Medulla oblongata (tissue), 1 donor: Measurements from ENCODE around the gene TRIM74.
"Not testable (repeated sequence)": the region's sequence is repeated elsewhere in the genome, so short reads cannot be mapped to it uniquely, and the experiment has no call there.

Experiments
- DNase-seq: peaks from one replicate; pipeline ENCODE4 v3.0.0-alpha.2; 2015; ENCODE audit errors: extremely low spot score

TRIM74 gene

GRCh38 chr7:72968980-72969516, at the start of gene TRIM74:
TSS of gene TRIM74 (minus strand) at chr7:72969466. CDS start at chr7:72966157, 3,309 bp downstream.
- DNase-seq: not testable (repeated sequence)

DNA sequence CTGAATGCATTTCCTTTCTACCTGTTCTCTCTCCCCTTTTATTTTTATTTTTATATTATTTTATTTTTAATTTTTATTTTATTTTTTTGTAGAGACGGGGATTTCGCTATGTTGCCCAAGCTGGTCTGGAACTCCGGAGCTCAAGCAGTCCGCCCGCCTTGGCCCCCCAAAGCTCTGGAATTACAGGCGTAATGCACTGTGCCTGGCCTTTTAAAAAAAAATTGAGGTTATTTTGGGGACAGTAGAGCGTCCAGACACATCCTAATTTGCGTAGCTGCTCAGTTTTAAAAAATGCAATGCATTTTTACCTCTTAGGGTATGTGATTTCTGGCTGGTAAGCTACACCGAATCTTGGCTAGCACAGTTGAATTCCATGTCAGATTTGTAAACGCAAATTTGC, 37.2 kb upstream of the TRIM74 start:
- not testable (repeated sequence) for DNase-seq

DNA sequence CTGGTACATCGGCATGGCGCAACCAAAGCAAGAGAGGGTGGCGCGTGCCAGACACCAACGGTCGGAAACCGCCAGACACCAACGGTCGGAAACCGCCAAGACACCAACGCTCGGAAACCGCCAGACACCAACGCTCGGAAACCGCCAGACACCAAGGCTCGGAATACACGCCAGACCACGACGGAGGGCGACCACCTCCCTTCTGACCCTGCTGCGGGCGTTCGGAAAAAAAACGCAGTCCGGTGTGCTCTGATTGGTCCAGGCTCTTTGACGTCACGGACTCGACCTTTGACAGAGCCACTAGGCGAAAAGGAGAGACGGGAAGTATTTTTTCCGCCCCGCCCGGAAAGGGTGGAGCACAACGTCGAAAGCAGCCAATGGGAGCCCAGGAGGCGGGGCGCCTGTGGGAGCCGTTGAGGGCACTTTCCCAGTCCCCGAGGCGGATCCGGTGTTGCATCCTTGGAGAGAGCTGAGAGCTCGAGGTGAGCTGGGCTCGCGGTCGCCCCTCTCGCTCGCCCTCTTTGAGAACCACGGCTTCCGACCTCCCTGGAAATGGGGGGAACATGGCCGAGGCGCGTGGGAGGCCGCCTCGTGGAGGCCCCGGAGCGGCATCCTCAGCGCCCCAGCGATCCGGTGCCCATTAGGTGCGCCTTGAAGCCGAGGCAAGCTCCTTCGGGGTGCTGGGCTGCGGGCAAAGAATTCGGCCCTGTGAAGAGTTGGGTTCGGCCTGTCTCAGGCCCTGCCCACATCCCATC, 36.6 kb upstream of the TRIM74 start:
- DNase-seq: peak; percentile 86

DNA sequence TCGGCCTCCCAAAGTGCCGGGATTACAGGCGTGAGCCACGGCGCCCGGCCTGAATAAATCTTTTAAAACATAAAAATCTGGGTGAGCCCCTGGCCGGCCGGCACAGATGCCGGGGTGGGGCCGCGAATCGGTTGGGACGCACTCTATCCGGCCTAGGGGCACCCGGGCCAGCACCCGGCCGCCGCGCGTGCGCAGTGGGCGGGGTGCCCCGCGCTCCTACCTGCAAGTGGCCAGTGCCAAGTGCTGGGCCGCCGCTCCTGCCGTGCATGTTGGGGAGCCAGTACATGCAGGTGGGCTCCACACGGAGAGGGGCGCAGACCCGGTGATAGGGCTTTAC, 36.1 kb upstream of the TRIM74 start:
- not testable (repeated sequence) for DNase-seq

GRCh38 chr7:72997887-72998468, 28.7 kb upstream of the TRIM74 start:
- DNase-seq: not testable (repeated sequence)

DNA sequence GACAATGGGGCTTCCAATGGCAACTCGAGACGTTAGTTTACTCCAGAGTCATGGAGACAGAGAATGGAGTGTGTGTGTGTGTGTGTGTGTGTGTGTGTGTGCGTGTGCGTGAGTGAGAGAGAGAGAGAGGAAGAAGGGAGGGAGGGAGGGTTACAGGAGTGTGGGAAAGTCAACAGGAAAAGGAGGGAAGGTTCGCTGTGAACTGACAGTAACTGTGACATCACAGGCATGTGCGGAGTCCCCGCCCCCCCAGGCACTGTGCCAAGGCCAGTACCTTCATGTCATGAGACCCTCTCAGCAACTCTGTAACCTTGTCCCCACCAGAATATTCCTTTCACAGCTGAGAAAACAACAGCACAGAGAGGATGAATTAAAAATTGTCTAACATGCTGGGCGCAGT, 28.2 kb upstream of the TRIM74 start:
- not testable (repeated sequence) for DNase-seq

DNA sequence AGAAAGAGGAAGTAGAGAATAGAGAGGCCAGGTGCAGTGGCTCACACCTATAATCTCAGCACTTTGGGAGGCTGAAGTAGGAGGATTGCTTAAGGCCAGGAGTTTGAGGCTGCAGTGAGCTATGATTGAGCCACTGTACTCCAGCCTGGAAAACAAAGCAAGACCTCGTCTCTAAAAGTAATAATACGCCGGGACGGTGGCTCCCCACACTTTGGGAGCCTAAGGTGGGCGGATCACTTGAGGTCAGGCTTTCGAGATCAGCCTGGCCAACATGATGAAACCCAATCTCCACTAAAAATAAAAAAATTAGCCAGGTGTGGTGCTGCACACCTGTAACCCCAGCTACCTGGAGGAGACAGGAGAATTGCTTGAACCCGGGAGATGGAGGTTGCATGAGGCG, 26.2 kb upstream of the TRIM74 start:
- DNase-seq: not testable (repeated sequence)

DNA sequence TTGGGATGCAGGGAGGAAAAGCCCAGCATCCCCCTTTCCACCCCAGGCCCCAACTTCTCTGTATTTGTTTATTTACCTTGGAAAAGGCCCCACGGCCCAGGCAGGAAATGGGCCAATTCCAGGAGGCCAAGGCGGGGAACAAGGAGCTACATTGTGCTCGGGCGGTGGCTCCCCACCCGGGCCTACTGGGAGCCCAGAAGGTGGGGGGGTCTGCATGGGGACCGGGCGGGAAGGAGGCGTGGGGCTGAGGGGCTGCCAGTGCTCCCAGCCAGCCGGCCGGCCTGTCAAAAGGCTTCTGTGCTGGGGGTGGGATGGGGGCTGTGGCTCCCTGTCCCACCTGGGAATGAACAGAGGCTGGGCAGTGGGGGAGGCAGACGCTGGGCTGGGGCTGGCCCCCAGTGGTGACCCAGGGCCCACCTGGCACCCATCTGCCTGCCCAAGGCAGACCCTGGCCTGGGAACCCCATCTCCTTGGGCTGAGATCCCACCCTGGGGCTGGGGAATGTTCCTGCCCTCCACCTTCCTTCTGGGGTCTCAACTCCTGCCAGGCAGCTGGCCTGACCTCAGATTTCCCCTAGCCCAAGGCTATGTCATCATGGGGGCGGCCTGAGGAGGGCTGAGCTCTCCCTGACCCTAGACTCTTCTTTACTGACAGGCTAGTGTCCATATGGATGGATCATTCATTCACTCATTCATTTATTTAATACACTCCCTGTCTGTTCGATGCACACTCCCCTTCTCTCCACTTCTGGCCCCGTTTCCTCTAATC, 21.1 kb upstream of the TRIM74 start:
- not testable (repeated sequence) for DNase-seq

- not testable (repeated sequence) for DNase-seq
Measured at GRCh38 chr7:72982084-72982483, 12.8 kb upstream of the TRIM74 start.

GRCh38 chr7:72980382-72980781, 11.1 kb upstream of the TRIM74 start:
- not testable (repeated sequence) for DNase-seq

DNA sequence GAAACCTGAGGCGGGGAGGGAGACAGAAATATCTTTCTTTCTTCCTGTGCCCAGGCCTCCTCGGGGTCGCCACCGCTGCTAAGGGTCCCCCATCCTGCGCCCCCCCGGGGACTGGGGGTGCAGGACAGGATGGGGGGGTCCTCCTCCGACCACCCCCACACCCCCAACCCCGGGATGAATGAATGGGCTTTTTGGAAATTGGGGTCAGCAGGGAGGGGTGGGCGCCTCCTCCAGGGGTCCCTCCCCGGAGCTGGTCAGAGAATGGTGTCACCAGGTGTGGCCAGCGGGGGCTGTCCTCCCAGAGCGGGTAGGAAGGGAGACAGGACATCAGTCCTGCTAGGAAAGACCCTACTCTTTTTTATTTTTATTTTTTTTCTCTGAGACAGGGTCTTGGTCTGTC, 7.2 kb upstream of the TRIM74 start:
- DNase-seq: not testable (repeated sequence)

- DNase-seq: not testable (repeated sequence)
Measured at GRCh38 chr7:72975656-72976286, 6.5 kb upstream of the TRIM74 start.

- not testable (repeated sequence) for DNase-seq
Measured at GRCh38 chr7:72974781-72975180, 5.5 kb upstream of the TRIM74 start.

GRCh38 chr7:72971505-72971904, 2.2 kb upstream of the TRIM74 start:
- DNase-seq: not testable (repeated sequence)

GRCh38 chr7:72969688-72970087, 422 bp upstream of the TRIM74 start:
- not testable (repeated sequence) for DNase-seq

GRCh38 chr7:72966892-72967291, 2.4 kb downstream of the TRIM74 start:
- DNase-seq: not testable (repeated sequence)

GRCh38 chr7:72965186-72965975, 3.9 kb downstream of the TRIM74 start:
- DNase-seq: not testable (repeated sequence)

GRCh38 chr7:72963056-72963455, 6.2 kb downstream of the TRIM74 start:
- not testable (repeated sequence) for DNase-seq

GRCh38 chr7:72961346-72961650, 8.0 kb downstream of the TRIM74 start:
- not testable (repeated sequence) for DNase-seq

DNA sequence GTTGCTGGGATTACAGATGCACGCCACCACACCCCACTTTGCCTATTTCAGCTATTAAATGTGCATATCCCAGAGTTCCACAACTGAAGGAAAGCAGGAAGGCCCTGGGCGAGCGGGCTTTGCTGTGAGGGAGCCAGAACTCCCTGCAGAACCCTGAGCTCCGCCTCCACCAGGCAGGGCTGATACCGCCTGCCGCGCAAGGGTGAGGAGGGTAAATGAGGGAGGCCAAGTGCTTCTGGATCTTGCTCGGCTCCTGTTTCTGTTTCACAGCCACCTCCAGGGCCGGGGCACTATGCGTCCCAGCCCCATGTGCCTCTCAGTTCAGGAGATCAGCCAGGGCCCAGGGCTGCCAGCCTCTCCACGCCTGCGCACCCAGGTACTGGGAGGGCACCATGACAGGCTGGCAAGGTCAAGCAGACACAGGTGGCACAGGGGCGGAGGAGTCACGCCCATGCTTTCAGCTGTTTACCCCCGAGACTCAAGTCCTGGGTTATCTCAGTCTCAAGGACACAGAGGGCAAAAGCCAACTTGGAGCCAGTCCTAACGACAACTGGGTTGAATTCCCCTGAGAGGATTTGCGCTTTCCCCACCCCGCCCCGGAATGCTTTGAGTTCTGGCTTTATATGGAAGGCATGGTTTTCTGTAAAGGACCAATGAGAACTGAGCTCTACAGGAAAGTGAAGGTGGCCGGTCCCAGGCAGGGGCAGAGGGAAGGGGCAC, 8.5 kb downstream of the TRIM74 start:
- not testable (repeated sequence) for DNase-seq
